Kidney (tissue), 14 donors: ENCODE data around the gene SMURF1. TPM values are rescaled to one million over a fixed set of nuclear protein-coding genes. Genes with fewer than 3 reads are reported as not detected.

Experiments used
- DNase-seq, 5 donors: peaks; one replicate each; pipeline ENCODE4 v3.0.0-alpha.2; 2013 to 2020
- FAIRE-seq: peaks from 2 replicates; lab custom pipeline; 2012; peaks lifted over from hg19 to GRCh38; lab: Jason Lieb, UNC
- H3K27ac ChIP-seq, 2 donors: one replicate each; pipeline ENCODE4 v1.7.0; 2013; ENCODE audit warnings: low read depth in 2 of 2, low read length in 2 of 2, inconsistent platforms in 1 of 2
- H3K27me3 ChIP-seq: one replicate; pipeline ENCODE4 v1.7.1; 2013; ENCODE audit warnings: low read length, inconsistent platforms; ENCODE audit not compliant: control insufficient read depth, insufficient read depth
- H3K36me3 ChIP-seq, 3 donors: one replicate each; pipeline versions ENCODE4 v1.7.0 to v1.7.1; 2013; ENCODE audit warnings: low read length in 3 of 3, control low read depth in 1 of 3, inconsistent platforms in 1 of 3; ENCODE audit not compliant: insufficient read depth in 3 of 3, control insufficient read depth in 2 of 3
- H3K4me1 ChIP-seq, 3 donors: one replicate each; pipeline versions ENCODE4 v1.7.0 to v1.7.1; 2013; ENCODE audit warnings: low read length in 3 of 3, inconsistent platforms in 1 of 3, low read depth in 1 of 3; ENCODE audit not compliant: control insufficient read depth in 2 of 3, insufficient read depth in 2 of 3
- H3K4me3 ChIP-seq, 3 donors: one replicate each; pipeline versions ENCODE4 v1.7.0 to v1.8.1; 2013; ENCODE audit warnings: low read length in 3 of 3, control low read depth in 1 of 3, inconsistent platforms in 1 of 3
- H3K9ac ChIP-seq, 3 donors: one replicate each; pipeline versions ENCODE4 v1.7.0 to v1.7.1; 2013; ENCODE audit warnings: low read length in 3 of 3, control low read depth in 1 of 3, inconsistent platforms in 1 of 3
- H3K9me3 ChIP-seq, 3 donors: one replicate each; pipeline versions ENCODE4 v1.7.0 to v1.7.1; 2013; ENCODE audit warnings: low read length in 3 of 3, control low read depth in 1 of 3, inconsistent platforms in 1 of 3; ENCODE audit not compliant: control insufficient read depth in 2 of 3, insufficient read depth in 1 of 3
- CTCF ChIP-seq: IDR thresholded peaks from 3 replicates; pipeline ENCODE4 v1.5.1; 2012; ENCODE audit warnings: mild to moderate bottlenecking, moderate library complexity, borderline replicate concordance; ENCODE audit not compliant: insufficient read depth; ENCODE audit errors: extremely low read depth
- intact Hi-C: fragments of 100-400 bp; cut with DNase I; formaldehyde crosslinking; loops from one replicate; pipeline ENCODE4 v1.11.1; 2022
- polyA plus RNA-seq: library from polyadenylated mRNA; stranded (reverse); fragments of 350-450 nt; fragmentation: Illumina TruSeq; extraction: RNeasy Lipid Tissue Mini Kit (QIAGEN cat#74804); gene quantifications from one replicate; pipeline ENCODE4 v1.2.3, GENCODE V29; 2014; ENCODE audit warnings: low read depth, low replicate concordance; ENCODE audit not compliant: insufficient read depth
- total RNA-seq: library from RNA; stranded (reverse); fragmentation: NEBNext Ultra II Directional; extraction: Animal tissue kit (Norgen Biotek cat#: 25700); gene quantifications from one replicate; pipeline ENCODE4 v1.2.1, GENCODE V29; 2021
- donor health status: control.
- donor health status: control.
- donor health status: control.
- donor health status: control.
- donor health status: control.
- donor health status: DM: yes; HTN: yes; CAD: no.
- donor health status: Normal renal cell carcinoma (clear cell type).

SMURF1 gene
- total and polyA plus RNA-seq, 2 donors from 2014 or later, result 6.3 to 29.8 TPM

GRCh38 chr7:99141841-99142726 is 1.8 kb downstream of the SMURF1 start:
- Histone ChIP-seq H3K27ac (peak overlapping the region; percentile 89 to 97), H3K9me3 (no peaks in the 10 kb centered on the region), H3K9ac (peak overlapping the region; percentile 47 to 68 (median 67)), H3K4me3 (peak overlapping the region; percentile 56 to 77 (median 70)), H3K4me1 (peaks cover 7 to 11% (median 11%) of the 10 kb centered on the region in 3 donors), H3K27me3 (no peaks in the 10 kb centered on the region), H3K36me3 (no peaks in the 10 kb centered on the region)
- FAIRE-seq (no peak), DNase-seq (peak; percentile 67 to 86 (median 78))
- intact Hi-C loops, result no loop called here
- no peak for TF ChIP-seq CTCF

- Histone ChIP-seq H3K4me1 (peaks cover 9 to 14% (median 11%) of the 10 kb centered on the region in 3 donors), H3K4me3 (peak overlapping the region in 2 of 3 donors; percentile 70 to 77), H3K27ac (peak overlapping the region in 1 of 2 donors; percentile 85), H3K27me3 (no peaks in the 10 kb centered on the region), H3K9me3 (no peaks in the 10 kb centered on the region), H3K36me3 (no peaks in the 10 kb centered on the region), H3K9ac (peak overlapping the region in 1 of 3 donors; percentile 67)
- FAIRE-seq (no peak), DNase-seq (no peak)
- intact Hi-C loops, result no loop called here
- TF ChIP-seq CTCF, result no peak
These were observed 2.6 kb downstream of the SMURF1 start for GRCh38 chr7:99141334-99141733.

GRCh38 chr7:99140813-99141212 is 3.1 kb downstream of the SMURF1 start:
- H3K4me3 ChIP-seq, result peak overlapping the region in 1 of 3 donors; percentile 70
- intact Hi-C loops, result no loop called here

More at GRCh38 chr7:99140813-99141212, 3.1 kb downstream of the SMURF1 start:
- DNase-seq, result no peak
- H3K27me3 ChIP-seq, result no peaks in the 10 kb centered on the region
- H3K27ac ChIP-seq, result no peak overlapping the region
- peaks cover 9 to 14% (median 11%) of the 10 kb centered on the region in 3 donors for H3K4me1 ChIP-seq
- FAIRE-seq, result no peak
- H3K9ac ChIP-seq, result no peak overlapping the region
- H3K9me3 ChIP-seq, result no peaks in the 10 kb centered on the region
- H3K36me3 ChIP-seq, result no peaks in the 10 kb centered on the region
- TF ChIP-seq CTCF, result no peak
